Smooth muscle cell (in vitro differentiated cells): ENCODE results near the gene KDM2A. TPM values are rescaled to one million over a fixed set of nuclear protein-coding genes. Genes with fewer than 3 reads are reported as not detected.

Experiments
- DNase-seq: peaks from one replicate; lab custom pipeline; 2025; ENCODE audit not compliant: unreplicated experiment; lab: John Stamatoyannopoulos, UW
- H2AFZ ChIP-seq: fragments of 200-600 bp; sonication (generic); 2 replicates; pipeline ENCODE4 v1.6.0; 2016; ENCODE audit warnings: antibody characterized with exemption, low read depth, mild to moderate bottlenecking
- H3F3A ChIP-seq: fragments of 200-600 bp; sonication (generic); 2 replicates; pipeline ENCODE4 v1.6.0; 2017; ENCODE audit warnings: antibody characterized with exemption, low read depth
- H3K27ac ChIP-seq: fragments of 200-600 bp; sonication (generic); 2 replicates; pipeline ENCODE4 v1.5.1; 2016; ENCODE audit warnings: low read depth, mild to moderate bottlenecking
- H3K27me3 ChIP-seq: fragments of 200-600 bp; sonication (generic); 2 replicates; pipeline ENCODE4 v1.6.1; 2016; ENCODE audit warnings: low read depth, mild to moderate bottlenecking
- H3K36me3 ChIP-seq: fragments of 200-600 bp; sonication (generic); 2 replicates; pipeline ENCODE4 v1.5.1; 2016; ENCODE audit warnings: low read depth
- H3K4me1 ChIP-seq: fragments of 200-600 bp; sonication (generic); 2 replicates; pipeline ENCODE4 v1.5.1; 2016; ENCODE audit warnings: low read depth
- H3K4me2 ChIP-seq: fragments of 200-600 bp; sonication (generic); 2 replicates; pipeline ENCODE4 v1.6.0; 2016; ENCODE audit warnings: mild to moderate bottlenecking
- H3K4me3 ChIP-seq: fragments of 200-600 bp; sonication (generic); 2 replicates; pipeline ENCODE4 v1.5.1; 2016; ENCODE audit warnings: mild to moderate bottlenecking
- H3K79me2 ChIP-seq: fragments of 200-600 bp; sonication (generic); 2 replicates; pipeline ENCODE4 v1.6.0; 2016; ENCODE audit warnings: low read depth, mild to moderate bottlenecking
- H3K9ac ChIP-seq: fragments of 200-600 bp; sonication (generic); 2 replicates; pipeline ENCODE4 v1.6.0; 2016; ENCODE audit warnings: low read depth
- H3K9me3 ChIP-seq: fragments of 200-600 bp; sonication (generic); replicated peaks from 2 replicates; pipeline ENCODE4 v1.5.1; 2016; ENCODE audit warnings: low read depth
- H4K20me1 ChIP-seq: fragments of 200-600 bp; sonication (generic); 2 replicates; pipeline ENCODE4 v1.6.0; 2016; ENCODE audit warnings: low read depth
- CTCF ChIP-seq: fragments of 200-600 bp; sonication (generic); IDR thresholded peaks from 2 replicates; pipeline ENCODE4 v1.5.1; 2017; ENCODE audit warnings: borderline replicate concordance, mild to moderate bottlenecking, antibody characterized with exemption; ENCODE audit not compliant: insufficient read depth, poor library complexity, severe bottlenecking
- WGBS: methylation state at CpG from one replicate; pipeline ENCODE4 v1.1.7; 2016; ENCODE audit warnings: low lambda C conversion rate; 5-methylcytosine and 5-hydroxymethylcytosine counted together
- polyA plus RNA-seq: library from polyadenylated mRNA; unstranded; fragments of >200 nt; fragmentation: Nextera tagmentation; extraction: Ambion mirVana; gene quantifications from 2 replicates; pipeline ENCODE4 v1.2.1, GENCODE V29; 2016
- total RNA-seq: library from RNA; depleted of rRNA; stranded (reverse); fragments of >200 nt; gene quantifications from 2 replicates; pipeline ENCODE4 v1.2.3, GENCODE V29; 2014

KDM2A gene
- total and polyA plus RNA-seq, 2 experiments from 2014 or later = 18.9 to 44.9 TPM

- no peak overlapping the region for H3K9ac ChIP-seq
- H3F3A ChIP-seq = no peaks in the 10 kb centered on the region
- peaks cover 30% of the 10 kb centered on the region for H3K4me1 ChIP-seq
- 91% methylated on average over 31 of the region's 35 CpGs for WGBS
- peaks cover 85% of the 10 kb centered on the region for H4K20me1 ChIP-seq
- H3K36me3 ChIP-seq = no peaks in the 10 kb centered on the region
- no peak overlapping the region for H2AFZ ChIP-seq
- H3K27me3 ChIP-seq = no peaks in the 10 kb centered on the region
- H3K27ac ChIP-seq = no peak overlapping the region
- H3K79me2 ChIP-seq = peaks cover 79% of the 10 kb centered on the region
- TF ChIP-seq CTCF = no peak
- H3K9me3 ChIP-seq = no peaks in the 10 kb centered on the region
- DNase-seq = no peak
- H3K4me2 ChIP-seq = no peak overlapping the region
- no peak overlapping the region for H3K4me3 ChIP-seq
Observed at GRCh38 chr11:67274768-67275605, 155.9 kb downstream of the KDM2A start.

GRCh38 chr11:67275606-67276409 lies 156.7 kb downstream of the KDM2A start:
- DNase-seq = no peak
- Histone ChIP-seq H4K20me1 (peaks cover 77% of the 10 kb centered on the region), H3K27ac (no peak overlapping the region), H2AFZ (no peak overlapping the region), H3K9ac (no peak overlapping the region), H3K79me2 (peaks cover 71% of the 10 kb centered on the region), H3K4me2 (no peak overlapping the region), H3F3A (no peaks in the 10 kb centered on the region), H3K36me3 (no peaks in the 10 kb centered on the region), H3K4me3 (no peak overlapping the region), H3K27me3 (no peaks in the 10 kb centered on the region), H3K9me3 (no peaks in the 10 kb centered on the region), H3K4me1 (peaks cover 21% of the 10 kb centered on the region)
- no peak for TF ChIP-seq CTCF
- 95% methylated on average over 17 of the region's 17 CpGs for WGBS

GRCh38 chr11:67276781-67277230 lies 157.7 kb downstream of the KDM2A start:
- no peak for TF ChIP-seq CTCF
- H3K79me2 ChIP-seq = peaks cover 61% of the 10 kb centered on the region
- H3K4me1 ChIP-seq = peaks cover 16% of the 10 kb centered on the region
- DNase-seq = no peak
- H3K9ac ChIP-seq = no peak overlapping the region
- H3K9me3 ChIP-seq = no peaks in the 10 kb centered on the region
- H3K4me2 ChIP-seq = no peak overlapping the region
- H4K20me1 ChIP-seq = peaks cover 67% of the 10 kb centered on the region
- H3K27me3 ChIP-seq = no peaks in the 10 kb centered on the region
- H3F3A ChIP-seq = no peaks in the 10 kb centered on the region
- 73% methylated on average over 16 of the region's 16 CpGs for WGBS
- H3K4me3 ChIP-seq = no peak overlapping the region
- no peak overlapping the region for H3K27ac ChIP-seq
- no peak overlapping the region for H2AFZ ChIP-seq
- no peaks in the 10 kb centered on the region for H3K36me3 ChIP-seq
